CD4-positive, alpha-beta T cell treated with Interleukin-21 for 1 hour (primary cell): ENCODE results near the gene NEK8.
A peak's percentile ranks its signal among the peaks of the same experiment; 100 is the strongest.
"Not testable (repeated sequence)": the region's sequence is repeated elsewhere in the genome, so short reads cannot be mapped to it uniquely, and the experiment has no call there.

Experiments used
- DNase-seq: peaks from one replicate; pipeline ENCODE4 v3.0.0-alpha.2; 2020

The NEK8 gene

DNA sequence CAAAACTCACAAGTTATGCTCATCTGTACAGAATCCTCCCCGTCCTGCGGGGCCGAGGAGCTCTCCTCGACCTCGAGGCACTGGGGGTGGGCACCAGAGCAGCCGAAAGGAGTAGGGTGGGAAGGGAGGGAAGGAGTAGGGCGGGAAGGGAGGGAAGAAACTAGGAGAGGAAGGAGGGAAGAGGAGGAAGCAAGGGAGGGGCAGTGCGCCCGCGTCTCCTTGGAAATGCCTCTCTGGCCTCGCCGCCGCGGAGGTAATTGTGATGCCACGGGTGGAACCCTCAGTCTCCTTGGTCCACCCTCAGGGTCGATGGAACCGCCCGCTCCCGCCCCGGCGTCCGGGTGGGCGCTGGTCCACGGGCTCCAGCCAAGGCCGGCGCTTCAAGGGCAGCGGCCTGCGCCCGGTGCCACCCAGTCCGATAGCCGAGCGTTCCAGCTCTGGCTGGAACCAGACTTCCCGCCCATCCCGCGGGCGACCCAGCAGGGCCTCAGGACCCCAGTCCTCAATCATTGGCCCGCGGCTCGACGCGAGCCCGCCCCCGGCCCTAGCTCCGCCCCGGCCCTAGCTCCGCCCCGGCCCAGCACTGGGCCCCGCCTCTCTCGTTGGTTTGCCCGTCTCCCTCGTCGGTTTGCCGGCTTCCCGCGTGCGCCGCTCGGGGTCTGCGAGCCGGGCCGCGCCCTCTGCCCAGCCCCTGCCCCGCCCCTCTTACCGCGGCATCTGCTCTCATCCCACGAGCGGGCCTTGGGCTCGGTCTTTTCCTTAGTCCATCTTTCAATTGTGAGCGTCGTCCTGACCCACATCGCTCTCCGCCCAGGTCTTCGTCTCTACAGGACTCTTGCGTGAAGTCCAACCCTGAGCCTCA lies 17.5 kb upstream of the NEK8 start:
- DNase-seq, result peak; percentile 93

DNA sequence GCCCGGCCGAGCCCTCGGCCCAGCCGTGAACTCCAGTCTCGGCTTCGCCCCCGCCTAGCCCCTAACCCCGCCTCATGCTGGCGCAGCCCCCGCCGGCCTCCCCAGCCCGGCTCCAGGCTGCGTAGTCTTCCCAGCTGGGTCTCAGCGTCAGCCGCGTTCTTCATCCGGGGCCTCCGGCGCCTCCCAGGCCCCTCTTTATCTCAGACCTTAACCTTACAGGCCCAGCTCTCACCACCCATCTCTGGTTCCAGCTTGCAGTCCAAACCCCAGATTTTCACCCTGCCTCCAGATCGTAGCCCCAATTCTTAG lies 16.9 kb upstream of the NEK8 start, which contains the start of gene PROCA1:
PROCA1 (minus strand) TSS at position 166 of the 309 bp plus-strand sequence. CDS start 228 bp downstream, outside the sequence.
- DNase-seq, result no peak

DNA sequence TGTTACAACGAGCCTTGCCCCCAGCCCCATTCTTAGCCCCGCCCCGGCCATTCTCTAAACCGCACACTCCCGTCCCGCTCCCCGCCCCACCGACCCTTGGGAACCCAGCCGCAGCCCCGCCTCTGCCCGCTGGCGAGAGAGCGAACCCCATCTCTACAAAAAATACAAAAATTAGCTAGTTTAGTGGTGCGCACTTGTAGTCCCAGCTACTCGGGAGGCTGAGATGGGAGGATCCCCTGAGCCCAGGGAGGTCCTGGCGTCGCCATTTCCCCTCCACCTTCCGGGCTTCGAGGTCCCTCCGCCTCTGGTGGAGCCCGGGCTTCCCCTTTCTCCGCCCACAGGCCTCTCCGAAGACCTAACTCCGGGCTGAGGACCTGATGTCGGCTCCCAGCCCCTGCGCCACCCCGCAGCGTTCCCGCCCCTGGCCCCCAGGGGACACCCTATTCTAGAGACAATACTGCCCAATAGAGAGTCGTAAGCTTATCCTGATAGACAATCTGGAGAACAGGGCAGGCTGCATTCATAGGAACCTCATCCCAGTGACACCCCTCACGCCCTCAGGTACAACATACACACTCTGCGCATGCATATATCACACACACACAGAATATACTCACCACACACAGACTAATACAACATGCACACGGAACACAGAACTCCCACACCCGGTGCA lies 16.4 kb upstream of the NEK8 start:
- peak; percentile 79 for DNase-seq

DNA sequence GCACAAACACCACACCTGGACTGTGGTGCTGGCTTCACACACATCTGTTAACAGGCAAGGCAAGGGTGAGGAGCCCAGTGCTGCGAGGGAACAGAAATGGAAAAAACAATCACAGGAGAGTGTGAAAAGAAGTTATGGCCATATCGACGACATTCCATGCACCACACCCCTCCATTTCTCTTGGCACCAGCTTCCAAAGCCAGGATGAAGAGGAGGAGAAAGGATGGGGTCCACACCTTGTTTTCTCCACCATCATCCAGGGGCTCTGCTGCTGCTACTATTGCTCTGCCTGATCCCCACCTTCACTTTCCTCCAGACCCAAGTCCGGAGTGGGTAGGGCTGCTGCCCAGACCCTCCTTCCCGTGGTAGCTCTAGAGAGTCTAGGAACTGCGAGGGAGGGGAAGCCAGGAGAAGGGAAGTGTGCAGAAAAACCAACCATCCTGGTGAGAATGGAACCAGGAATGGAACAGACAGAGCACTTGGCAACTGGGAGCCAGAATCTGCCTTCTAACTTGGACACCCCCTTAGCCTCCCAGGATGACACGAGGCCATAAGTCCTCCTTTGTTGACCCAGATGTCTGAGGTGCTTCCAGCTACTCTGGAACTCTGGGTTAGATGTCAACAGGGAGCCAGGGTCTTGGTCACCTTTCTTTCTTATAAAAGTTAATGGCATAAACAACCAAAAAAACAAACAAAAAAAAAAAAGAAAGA lies 15.7 kb upstream of the NEK8 start:
- DNase-seq, result no peak

DNA sequence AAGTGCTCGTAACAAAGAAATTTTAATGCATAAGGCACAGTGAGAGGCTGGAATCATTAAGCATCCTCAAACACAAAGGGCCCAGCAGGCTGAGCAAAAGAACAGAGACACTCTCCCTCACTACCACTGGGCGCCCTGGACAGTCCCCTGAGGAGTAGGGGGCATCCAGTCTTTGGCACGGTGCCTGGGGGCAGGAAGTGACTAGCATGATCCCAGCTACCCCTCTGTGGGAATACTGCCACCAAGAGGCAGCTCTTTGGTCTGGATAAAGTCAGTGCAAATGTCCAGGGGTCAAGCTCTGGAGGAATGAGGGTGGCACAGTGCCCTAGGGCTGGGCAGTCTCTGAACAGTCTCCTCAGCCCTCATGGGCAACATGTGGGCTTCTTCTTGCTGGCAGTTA lies 14.3 kb upstream of the NEK8 start:
- no peak for DNase-seq

DNA sequence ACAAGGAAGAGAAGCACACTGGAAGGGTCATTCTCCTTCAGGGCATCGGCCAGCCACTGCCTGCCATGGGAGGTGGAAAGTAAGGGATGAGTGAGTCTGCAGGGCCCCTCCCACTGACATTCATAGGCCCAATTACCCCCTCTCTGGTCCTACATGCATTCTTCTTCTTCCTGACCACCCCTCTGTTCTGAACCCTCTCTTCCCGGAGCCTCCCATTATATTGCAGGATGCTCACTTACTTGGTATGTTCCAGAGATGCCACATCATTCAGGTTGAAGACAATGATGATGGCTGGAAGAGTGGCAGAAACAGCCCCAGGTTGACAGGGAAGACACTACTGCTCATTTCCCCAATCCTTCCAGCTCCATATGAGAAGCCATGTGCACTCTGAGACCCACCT lies 13.4 kb upstream of the NEK8 start:
- DNase-seq, result no peak

DNA sequence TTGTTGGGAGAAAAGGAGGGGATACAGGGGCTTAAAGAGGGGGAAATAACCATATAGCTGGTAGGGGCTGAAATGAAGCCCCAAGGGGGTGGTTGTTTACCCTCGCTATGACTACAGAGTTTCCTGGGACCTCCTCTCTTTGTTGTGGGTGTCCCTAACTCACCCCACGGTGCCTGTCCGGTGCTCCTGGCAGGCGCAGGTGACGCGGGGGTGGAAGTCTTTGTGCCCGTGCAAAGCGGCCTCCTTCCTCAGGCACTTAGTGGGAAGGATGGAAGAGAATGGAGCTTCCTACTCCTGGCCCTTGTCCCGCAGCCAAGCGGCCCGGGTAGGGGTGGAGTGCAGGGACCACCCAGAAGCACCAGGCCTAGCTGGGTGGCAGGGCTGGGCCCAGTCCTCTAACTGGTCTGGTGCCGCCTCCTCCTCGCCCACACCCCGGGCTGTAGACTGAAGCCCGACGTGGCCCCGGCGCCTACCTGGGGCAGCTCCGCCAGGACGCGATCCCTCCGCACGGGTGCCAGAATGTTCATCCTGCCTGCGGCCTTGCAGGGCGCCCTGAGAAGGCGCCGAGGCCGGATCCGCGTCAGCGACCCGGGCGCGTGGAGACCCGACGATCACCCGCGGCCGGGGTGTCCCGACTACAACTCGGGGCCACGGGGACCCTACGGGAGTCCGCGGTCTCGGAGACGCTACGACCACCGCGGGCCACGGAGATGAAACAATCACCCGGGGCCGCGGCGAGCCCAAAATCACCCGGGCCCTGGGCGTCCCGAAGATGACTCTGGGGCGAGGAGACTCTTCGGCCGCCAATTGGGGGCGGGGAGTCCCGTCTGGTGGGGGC lies 11.6 kb upstream of the NEK8 start:
- no peak for DNase-seq

DNA sequence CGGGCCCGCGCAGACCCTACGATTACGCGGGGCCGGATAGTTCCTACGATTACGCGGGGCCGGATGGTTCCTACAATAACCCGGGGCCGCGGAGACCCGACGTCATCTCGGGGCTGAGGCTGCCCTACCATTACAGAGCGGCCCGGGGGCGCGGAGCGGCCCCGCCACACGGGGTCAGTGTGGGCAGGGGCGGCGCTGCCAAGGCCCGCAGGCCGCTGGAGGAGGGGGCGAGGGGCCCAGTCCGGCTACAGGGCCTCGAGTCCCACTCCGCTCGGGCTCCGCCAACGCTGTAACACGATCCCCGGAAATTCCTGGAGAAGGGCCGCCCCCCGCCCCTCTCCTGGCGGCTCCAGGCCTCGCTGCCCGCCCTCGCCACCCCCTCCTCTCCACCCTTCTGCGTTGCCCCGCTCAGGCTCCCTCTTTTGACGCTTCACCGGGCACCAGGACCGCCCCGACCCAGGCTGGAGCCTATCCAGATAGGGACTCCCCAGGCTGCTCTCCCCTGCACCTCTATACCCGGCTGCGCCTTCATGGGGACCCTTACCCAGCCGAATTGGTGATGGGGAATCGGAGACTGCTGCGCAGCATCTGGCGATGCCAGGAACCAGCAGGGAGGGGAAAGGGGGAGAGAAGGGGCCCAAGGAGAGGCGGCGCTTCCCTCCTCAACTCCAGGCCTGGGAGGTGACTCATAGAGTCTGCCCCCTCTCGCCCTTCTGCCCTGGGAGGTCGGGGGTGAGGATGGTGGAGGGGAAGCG lies 10.8 kb upstream of the NEK8 start, which contains the start of gene RAB34:
RAB34 (minus strand) TSS at position 291 of the 755 bp plus-strand sequence. CDS start 602 bp downstream, outside the sequence.
- no peak for DNase-seq

DNA sequence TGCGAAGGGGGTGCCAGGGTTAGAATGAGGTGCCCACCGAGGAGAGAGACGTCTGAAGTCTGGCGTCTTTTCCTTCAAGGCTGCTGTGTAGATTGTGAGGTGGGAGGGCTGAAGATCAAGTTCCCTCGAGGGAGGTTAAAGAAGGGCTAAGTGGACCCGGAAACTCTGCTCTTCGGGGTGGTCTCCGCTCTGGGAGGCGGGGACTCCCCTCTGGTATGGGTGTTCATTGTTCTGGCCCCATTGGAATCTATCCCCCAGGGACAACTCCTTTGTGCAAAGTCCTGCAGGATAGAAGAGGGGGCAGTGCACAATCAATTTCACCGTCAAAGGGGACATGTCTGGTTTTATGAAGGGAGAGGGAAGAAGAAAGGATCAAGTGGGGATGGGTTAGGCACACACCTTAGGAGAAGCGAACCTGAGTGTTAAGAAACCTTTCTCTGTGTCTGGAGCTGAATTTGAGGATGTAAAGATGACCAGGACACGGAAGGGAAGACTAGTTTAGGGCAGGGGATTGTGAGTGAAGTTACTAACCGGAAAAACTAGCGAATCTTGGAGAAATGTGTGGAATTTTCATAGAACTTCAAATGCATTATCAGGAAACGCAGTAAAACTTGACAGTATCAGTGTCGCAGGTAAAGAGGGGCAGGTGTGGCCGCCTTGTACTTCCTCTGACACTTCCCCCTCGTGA lies 10.1 kb upstream of the NEK8 start:
- no peak for DNase-seq

DNA sequence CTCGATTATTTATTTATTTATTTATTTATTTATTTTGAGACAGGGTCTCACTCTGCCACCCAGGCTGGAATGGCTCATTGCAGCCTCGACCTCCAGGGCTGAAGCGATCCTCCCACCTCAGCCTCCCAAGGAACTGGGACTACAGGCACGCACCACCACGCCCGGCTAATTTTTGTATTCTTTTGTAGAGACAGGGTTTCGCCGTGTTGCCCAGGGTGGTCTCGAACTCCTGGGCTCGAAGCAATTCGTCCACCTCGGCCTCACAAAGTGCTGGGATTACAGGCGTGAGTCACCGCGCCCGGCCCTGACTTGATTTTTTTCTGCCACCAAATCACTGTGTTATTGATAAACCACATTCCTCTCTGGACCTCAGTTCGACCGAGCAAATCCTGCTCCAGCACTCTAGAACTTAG lies 9.6 kb upstream of the NEK8 start:
- DNase-seq, result no peak

DNA sequence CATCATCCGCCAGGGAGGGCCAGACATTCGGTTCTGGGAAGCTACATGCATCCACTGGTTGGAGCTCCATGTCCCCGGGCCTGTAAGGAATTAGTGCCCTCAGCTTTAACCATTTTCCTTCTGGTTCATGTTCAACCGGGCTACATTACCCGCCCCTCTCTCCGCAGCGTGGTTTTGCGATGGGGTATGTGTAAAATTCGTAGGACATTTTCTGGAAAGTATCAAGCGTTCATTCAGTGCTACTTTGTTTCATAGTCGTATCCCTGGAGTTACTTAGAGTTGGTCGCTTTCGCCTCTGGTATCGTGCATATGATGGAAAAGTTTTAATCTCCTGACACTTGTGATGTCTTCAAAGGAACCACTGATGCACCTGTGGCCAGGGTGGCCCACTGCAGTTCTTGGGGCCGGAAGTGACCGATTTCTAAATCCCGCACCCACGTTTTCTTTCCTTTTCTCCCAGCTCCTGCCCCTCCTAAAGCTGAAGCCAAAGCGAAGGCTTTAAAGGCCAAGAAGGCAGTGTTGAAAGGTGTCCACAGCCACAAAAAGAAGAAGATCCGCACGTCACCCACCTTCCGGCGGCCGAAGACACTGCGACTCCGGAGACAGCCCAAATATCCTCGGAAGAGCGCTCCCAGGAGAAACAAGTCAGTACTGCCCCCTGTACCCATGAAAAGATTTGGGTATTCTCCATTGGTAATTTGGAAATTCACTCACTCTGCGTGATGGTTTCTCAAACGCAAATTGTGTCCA lies 8.2 kb upstream of the NEK8 start:
- peak; percentile 39 for DNase-seq

DNA sequence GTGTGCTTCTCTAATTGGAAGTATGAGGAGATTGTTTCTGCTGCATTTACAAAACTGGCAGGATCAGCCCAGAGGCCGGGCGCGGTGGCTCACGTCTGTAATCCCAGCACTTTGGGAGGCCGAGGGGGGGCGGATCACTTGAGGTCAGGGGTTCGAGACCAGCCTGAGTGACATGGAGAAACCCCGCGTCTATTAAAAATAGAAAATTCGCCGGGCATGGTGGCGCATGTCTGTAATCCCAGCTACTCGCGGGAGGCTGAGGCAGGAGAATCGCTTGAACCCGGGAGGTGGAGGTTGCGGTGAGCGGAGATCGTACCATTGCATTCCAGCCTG lies 7.6 kb upstream of the NEK8 start:
- DNase-seq, result not testable (repeated sequence)

DNA sequence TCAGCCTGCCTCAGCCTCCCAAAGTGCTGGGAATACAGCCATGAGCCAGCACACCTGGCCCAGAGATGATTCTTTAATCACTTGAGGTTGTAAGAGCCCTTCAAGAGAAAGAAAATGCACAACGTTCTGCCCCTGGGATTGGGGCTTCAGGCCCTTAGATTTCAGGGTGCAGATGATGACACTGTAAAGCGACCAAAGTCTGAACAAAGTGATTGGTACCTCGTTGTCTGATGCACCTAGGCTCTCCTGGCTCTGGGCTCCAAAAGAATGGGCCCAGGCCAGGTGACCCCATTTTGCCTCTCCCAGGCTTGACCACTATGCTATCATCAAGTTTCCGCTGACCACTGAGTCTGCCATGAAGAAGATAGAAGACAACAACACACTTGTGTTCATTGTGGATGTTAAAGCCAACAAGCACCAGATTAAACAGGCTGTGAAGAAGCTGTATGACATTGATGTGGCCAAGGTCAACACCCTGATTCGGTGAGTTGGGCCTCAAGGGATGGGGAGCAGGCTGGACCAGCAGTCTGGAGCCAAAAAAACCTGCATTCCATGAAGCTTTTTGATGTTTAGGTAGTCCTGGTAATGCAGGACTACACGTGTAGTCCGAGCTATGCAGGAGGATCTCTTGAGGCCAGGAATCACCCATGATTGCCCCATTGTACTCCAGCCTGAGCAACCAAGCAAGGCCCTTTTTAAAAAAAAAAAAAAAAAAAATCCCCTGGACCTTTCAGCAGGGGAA lies 6.0 kb upstream of the NEK8 start:
- DNase-seq, result no peak

DNA sequence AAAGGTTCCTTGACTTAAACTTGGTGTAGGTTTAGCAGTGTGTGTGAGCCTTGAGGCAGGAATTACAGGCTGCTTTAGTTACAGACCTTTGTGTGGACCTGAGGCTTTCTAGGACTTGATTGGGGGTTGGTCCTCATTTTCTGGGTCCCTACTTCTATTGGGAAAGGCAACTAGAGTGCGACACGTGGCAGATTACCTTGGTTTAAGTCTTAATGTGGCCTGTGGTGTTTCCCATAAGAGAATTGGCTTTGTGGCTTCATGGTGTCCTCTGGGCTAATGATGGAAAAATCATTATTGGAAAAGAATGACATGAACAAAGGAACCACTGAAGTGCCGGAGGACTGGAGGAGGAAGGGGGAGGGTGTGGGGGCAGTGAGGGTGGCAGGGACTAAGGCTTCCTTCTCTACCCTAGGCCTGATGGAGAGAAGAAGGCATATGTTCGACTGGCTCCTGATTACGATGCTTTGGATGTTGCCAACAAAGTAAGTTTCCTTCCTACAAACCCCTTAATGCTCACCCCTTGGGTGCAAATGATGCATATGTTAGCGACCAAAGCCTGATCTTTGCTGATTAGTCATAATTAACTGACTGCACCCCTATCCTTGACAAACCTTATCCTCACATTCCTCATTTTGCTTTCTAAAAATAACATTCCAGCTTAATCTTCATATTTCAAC lies 5.3 kb upstream of the NEK8 start:
- no peak for DNase-seq

DNA sequence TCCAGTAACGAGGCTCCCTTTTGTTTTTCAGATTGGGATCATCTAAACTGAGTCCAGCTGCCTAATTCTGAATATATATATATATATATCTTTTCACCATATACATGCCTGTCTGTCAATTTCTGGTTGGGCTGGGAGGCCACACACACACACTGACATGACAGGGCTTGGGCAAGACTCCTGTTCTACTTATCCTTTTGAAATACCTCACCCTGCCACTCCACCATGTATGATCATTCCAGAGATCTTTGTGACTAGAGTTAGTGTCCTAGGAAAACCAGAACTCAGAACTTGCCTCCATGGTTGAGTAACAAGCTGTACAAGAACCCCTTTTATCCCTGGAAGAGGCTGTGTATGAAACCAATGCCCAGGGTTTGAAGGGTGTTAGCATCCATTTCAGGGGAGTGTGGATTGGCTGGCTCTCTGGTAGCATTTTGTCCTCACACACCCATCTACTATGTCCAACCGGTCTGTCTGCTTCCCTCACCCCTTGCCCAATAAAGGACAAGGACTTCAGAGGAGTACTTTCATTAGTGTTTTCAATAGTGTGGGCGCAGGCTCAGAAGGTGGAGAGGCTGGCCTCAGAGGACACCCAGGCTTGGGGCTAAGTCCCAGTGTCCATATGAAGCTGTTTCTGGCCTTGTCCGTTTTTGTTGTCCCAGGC lies 4.6 kb upstream of the NEK8 start:
- DNase-seq, result not testable (repeated sequence)

DNA sequence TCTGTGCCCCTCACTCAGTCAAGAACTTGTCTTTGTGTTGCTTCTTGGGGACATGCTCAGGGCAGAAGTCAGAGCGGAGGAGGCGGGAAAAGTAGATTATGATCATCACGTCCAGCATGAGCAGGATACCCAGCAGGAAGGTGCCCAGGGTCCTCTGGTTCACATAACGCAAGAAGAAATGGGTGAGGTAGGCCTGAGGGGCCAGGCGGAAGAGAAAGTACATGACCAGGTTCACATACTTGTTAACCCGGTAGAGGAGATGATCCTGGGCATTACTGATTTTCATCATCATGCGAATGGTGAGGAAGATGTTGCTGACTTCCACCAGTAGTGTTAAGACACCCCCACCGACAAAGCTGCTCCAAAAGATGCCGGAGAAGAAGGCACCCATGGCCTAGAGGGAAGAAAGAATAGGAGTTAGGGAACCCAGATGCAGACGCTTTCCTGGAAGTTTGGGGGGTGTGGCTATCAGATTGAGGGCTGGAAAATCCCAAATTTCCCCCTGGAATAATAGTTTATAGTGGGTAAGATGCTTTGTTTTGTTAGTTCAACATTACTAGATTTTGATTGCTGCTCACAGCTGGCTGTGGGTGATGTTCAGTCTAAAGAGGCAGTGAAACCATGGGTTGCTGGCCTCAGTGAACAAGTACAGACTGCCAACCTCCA lies 4.0 kb upstream of the NEK8 start:
- no peak for DNase-seq

DNA sequence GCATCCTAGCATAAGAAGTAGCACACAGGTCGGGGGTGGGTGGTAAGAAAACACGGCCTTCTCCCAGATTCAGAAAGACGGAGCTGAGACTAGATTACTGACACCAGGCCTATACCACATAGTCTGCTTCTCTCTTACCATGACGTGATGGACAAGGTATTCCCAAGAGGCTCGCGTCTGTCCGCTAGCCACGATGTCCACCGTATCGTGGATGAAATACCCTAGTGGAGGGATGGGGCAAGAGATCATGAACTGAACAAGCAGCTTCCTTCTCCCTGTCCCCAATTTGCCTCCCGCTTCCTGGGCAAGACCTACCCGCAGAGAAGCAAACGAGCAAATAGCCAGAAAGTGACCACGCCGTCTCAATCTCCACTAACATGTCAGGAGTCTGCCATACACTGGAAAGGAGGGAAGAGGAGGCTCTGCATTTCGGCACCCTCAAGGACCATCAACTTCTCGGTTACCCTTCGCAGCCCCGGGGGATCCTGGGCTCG lies 3.4 kb upstream of the NEK8 start:
- no peak for DNase-seq

DNA sequence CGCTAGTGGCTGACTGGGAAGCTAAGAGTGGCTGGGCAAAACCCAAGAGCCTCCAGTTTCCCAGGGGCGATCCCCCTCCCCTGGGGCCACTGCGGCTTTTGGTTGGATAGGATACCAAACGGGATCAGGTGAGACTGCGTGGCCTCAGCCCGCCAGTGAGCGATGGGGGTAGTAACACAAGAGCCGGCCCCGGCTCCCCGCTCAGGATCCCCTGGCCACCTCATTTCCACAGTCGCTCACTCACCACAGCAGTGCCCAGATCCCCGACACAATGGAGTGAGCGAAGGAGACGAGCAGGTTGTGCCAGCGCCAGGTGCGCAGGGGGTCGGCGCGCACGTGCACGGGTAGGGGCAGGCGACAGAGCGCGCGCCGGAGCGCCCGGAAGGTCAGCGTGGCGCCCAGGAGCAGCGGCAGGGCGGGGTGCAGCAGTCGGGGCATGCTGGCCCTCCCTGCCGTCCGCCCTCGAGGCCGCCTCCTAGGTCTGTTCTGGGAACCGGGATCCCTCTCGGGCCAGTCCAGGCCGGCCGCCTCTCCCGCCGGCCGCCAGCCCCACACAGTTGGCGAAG lies 2.8 kb upstream of the NEK8 start:
- DNase-seq, result no peak
